ENCODE measurements around the gene TTC33. TPM values are rescaled to one million over a fixed set of nuclear protein-coding genes. Genes with fewer than 3 reads are reported as not detected.
A peak's percentile ranks its signal among the peaks of the same experiment; 100 is the strongest.

TTC33 gene
- polyA plus RNA-seq, 1 donor = 17.8 TPM

GRCh38 chr5:40489421-40489820 is 266.3 kb downstream of the TTC33 start:
- no peak overlapping the region for H3K27ac ChIP-seq (ENCODE audit: low read length)
- no peaks in the 10 kb centered on the region for H3K9me3 ChIP-seq (ENCODE audit: control insufficient read depth, low read depth, low read length)
- H3K4me3 ChIP-seq (ENCODE audit: low read length) = no peak overlapping the region
- H3K4me1 ChIP-seq (ENCODE audit: control insufficient read depth, insufficient read depth, low read length) = peaks cover 25% of the 10 kb centered on the region
- DNase-seq = no peak
- no peaks in the 10 kb centered on the region for H3K36me3 ChIP-seq (ENCODE audit: control insufficient read depth, insufficient read depth, low read length)
- no peaks in the 10 kb centered on the region for H3K27me3 ChIP-seq (ENCODE audit: control insufficient read depth, insufficient read depth, low read length)
- no CpG with 5 or more reads among the region's 3 CpGs for WGBS (ENCODE audit: insufficient coverage, low lambda C conversion rate)

- DNase-seq = peak; percentile 79 to 90
- peaks cover 25% of the 10 kb centered on the region for H3K4me1 ChIP-seq (ENCODE audit: control insufficient read depth, insufficient read depth, low read length)
- H3K27me3 ChIP-seq (ENCODE audit: control insufficient read depth, insufficient read depth, low read length) = no peaks in the 10 kb centered on the region
- H3K4me3 ChIP-seq (ENCODE audit: low read length) = no peak overlapping the region
- WGBS (ENCODE audit: insufficient coverage, low lambda C conversion rate) = 60% methylated on average over 1 of the region's 4 CpGs
- H3K36me3 ChIP-seq (ENCODE audit: control insufficient read depth, insufficient read depth, low read length) = no peaks in the 10 kb centered on the region
- H3K27ac ChIP-seq (ENCODE audit: low read length) = peak overlapping the region; percentile 87
- H3K9me3 ChIP-seq (ENCODE audit: control insufficient read depth, low read depth, low read length) = no peaks in the 10 kb centered on the region
Observed at GRCh38 chr5:40486437-40487275, 269.1 kb downstream of the TTC33 start.

- H3K4me3 ChIP-seq (ENCODE audit: low read length) = no peak overlapping the region
- peaks cover 25% of the 10 kb centered on the region for H3K4me1 ChIP-seq (ENCODE audit: control insufficient read depth, insufficient read depth, low read length)
- H3K9me3 ChIP-seq (ENCODE audit: control insufficient read depth, low read depth, low read length) = no peaks in the 10 kb centered on the region
- DNase-seq = peak; percentile 64 to 88
- no peaks in the 10 kb centered on the region for H3K36me3 ChIP-seq (ENCODE audit: control insufficient read depth, insufficient read depth, low read length)
- 54% methylated on average over 7 of the region's 10 CpGs for WGBS (ENCODE audit: insufficient coverage, low lambda C conversion rate)
- no peaks in the 10 kb centered on the region for H3K27me3 ChIP-seq (ENCODE audit: control insufficient read depth, insufficient read depth, low read length)
- peak overlapping the region; percentile 87 for H3K27ac ChIP-seq (ENCODE audit: low read length)
Observed at GRCh38 chr5:40485021-40485998, 270.5 kb downstream of the TTC33 start.

GRCh38 chr5:40484495-40484894 is 271.3 kb downstream of the TTC33 start:
- Histone ChIP-seq H3K27ac (ENCODE audit: low read length) (peak overlapping the region; percentile 87), H3K36me3 (ENCODE audit: control insufficient read depth, insufficient read depth, low read length) (no peaks in the 10 kb centered on the region), H3K4me1 (ENCODE audit: control insufficient read depth, insufficient read depth, low read length) (peaks cover 25% of the 10 kb centered on the region), H3K27me3 (ENCODE audit: control insufficient read depth, insufficient read depth, low read length) (no peaks in the 10 kb centered on the region), H3K9me3 (ENCODE audit: control insufficient read depth, low read depth, low read length) (no peaks in the 10 kb centered on the region), H3K4me3 (ENCODE audit: low read length) (no peak overlapping the region)
- peak in 1 of 2 donors; percentile 14 for DNase-seq
- WGBS (ENCODE audit: insufficient coverage, low lambda C conversion rate) = 100% methylated on average over 2 of the region's 2 CpGs

GRCh38 chr5:40483316-40483715 is 272.4 kb downstream of the TTC33 start:
- Histone ChIP-seq H3K27ac (ENCODE audit: low read length) (no peak overlapping the region), H3K36me3 (ENCODE audit: control insufficient read depth, insufficient read depth, low read length) (no peaks in the 10 kb centered on the region), H3K27me3 (ENCODE audit: control insufficient read depth, insufficient read depth, low read length) (no peaks in the 10 kb centered on the region), H3K4me3 (ENCODE audit: low read length) (no peak overlapping the region), H3K9me3 (ENCODE audit: control insufficient read depth, low read depth, low read length) (no peaks in the 10 kb centered on the region), H3K4me1 (ENCODE audit: control insufficient read depth, insufficient read depth, low read length) (peaks cover 19% of the 10 kb centered on the region)
- DNase-seq = no peak

GRCh38 chr5:40481241-40481640 is 274.5 kb downstream of the TTC33 start:
- Histone ChIP-seq H3K4me3 (ENCODE audit: low read length) (no peak overlapping the region), H3K9me3 (ENCODE audit: control insufficient read depth, low read depth, low read length) (no peaks in the 10 kb centered on the region), H3K36me3 (ENCODE audit: control insufficient read depth, insufficient read depth, low read length) (no peaks in the 10 kb centered on the region), H3K27ac (ENCODE audit: low read length) (no peak overlapping the region), H3K27me3 (ENCODE audit: control insufficient read depth, insufficient read depth, low read length) (no peaks in the 10 kb centered on the region), H3K4me1 (ENCODE audit: control insufficient read depth, insufficient read depth, low read length) (peaks cover 13% of the 10 kb centered on the region)
- DNase-seq = no peak
- no CpG with 5 or more reads among the region's 2 CpGs for WGBS (ENCODE audit: insufficient coverage, low lambda C conversion rate)

GRCh38 chr5:40480392-40480791 is 275.4 kb downstream of the TTC33 start:
- Histone ChIP-seq H3K27me3 (ENCODE audit: control insufficient read depth, insufficient read depth, low read length) (no peaks in the 10 kb centered on the region), H3K27ac (ENCODE audit: low read length) (no peak overlapping the region), H3K9me3 (ENCODE audit: control insufficient read depth, low read depth, low read length) (no peaks in the 10 kb centered on the region), H3K4me3 (ENCODE audit: low read length) (no peak overlapping the region), H3K4me1 (ENCODE audit: control insufficient read depth, insufficient read depth, low read length) (peaks cover 5% of the 10 kb centered on the region), H3K36me3 (ENCODE audit: control insufficient read depth, insufficient read depth, low read length) (no peaks in the 10 kb centered on the region)
- WGBS (ENCODE audit: insufficient coverage, low lambda C conversion rate) = no CpG with 5 or more reads among the region's 2 CpGs
- DNase-seq = no peak

- H3K4me1 ChIP-seq (ENCODE audit: control insufficient read depth, insufficient read depth, low read length) = peaks cover 5% of the 10 kb centered on the region
- H3K9me3 ChIP-seq (ENCODE audit: control insufficient read depth, low read depth, low read length) = no peaks in the 10 kb centered on the region
- H3K4me3 ChIP-seq (ENCODE audit: low read length) = no peak overlapping the region
- WGBS (ENCODE audit: insufficient coverage, low lambda C conversion rate) = 42% methylated on average over 2 of the region's 3 CpGs
- no peaks in the 10 kb centered on the region for H3K36me3 ChIP-seq (ENCODE audit: control insufficient read depth, insufficient read depth, low read length)
- no peak overlapping the region for H3K27ac ChIP-seq (ENCODE audit: low read length)
- no peaks in the 10 kb centered on the region for H3K27me3 ChIP-seq (ENCODE audit: control insufficient read depth, insufficient read depth, low read length)
- DNase-seq = no peak
Observed at GRCh38 chr5:40479939-40480338, 275.8 kb downstream of the TTC33 start.

GRCh38 chr5:40478766-40479165 is 277.0 kb downstream of the TTC33 start:
- no peak overlapping the region for H3K27ac ChIP-seq (ENCODE audit: low read length)
- no peaks in the 10 kb centered on the region for H3K9me3 ChIP-seq (ENCODE audit: control insufficient read depth, low read depth, low read length)
- H3K4me1 ChIP-seq (ENCODE audit: control insufficient read depth, insufficient read depth, low read length) = no peaks in the 10 kb centered on the region
- H3K4me3 ChIP-seq (ENCODE audit: low read length) = no peak overlapping the region
- no CpG with 5 or more reads among the region's 2 CpGs for WGBS (ENCODE audit: insufficient coverage, low lambda C conversion rate)
- no peaks in the 10 kb centered on the region for H3K27me3 ChIP-seq (ENCODE audit: control insufficient read depth, insufficient read depth, low read length)
- H3K36me3 ChIP-seq (ENCODE audit: control insufficient read depth, insufficient read depth, low read length) = no peaks in the 10 kb centered on the region
- no peak for DNase-seq

GRCh38 chr5:40477856-40478546 is 277.8 kb downstream of the TTC33 start:
- DNase-seq = no peak
- WGBS (ENCODE audit: insufficient coverage, low lambda C conversion rate) = 78% methylated on average over 2 of the region's 8 CpGs
- no peaks in the 10 kb centered on the region for H3K27me3 ChIP-seq (ENCODE audit: control insufficient read depth, insufficient read depth, low read length)
- H3K27ac ChIP-seq (ENCODE audit: low read length) = no peak overlapping the region
- H3K4me1 ChIP-seq (ENCODE audit: control insufficient read depth, insufficient read depth, low read length) = no peaks in the 10 kb centered on the region
- no peaks in the 10 kb centered on the region for H3K9me3 ChIP-seq (ENCODE audit: control insufficient read depth, low read depth, low read length)
- no peak overlapping the region for H3K4me3 ChIP-seq (ENCODE audit: low read length)
- no peaks in the 10 kb centered on the region for H3K36me3 ChIP-seq (ENCODE audit: control insufficient read depth, insufficient read depth, low read length)
